GM23338 (cell line): ENCODE data around the gene POLE. TPM values are rescaled to one million over a fixed set of nuclear protein-coding genes. Genes with fewer than 3 reads are reported as not detected.

Experiments
- ATAC-seq: fragments of 200-7000 bp; cut with Tn5 transposase; 3 replicates; pipeline ENCODE4 v1.9.1; 2020
- DNase-seq: peaks from one replicate; pipeline ENCODE4 v3.0.0-alpha.2; 2015; ENCODE audit warnings: low spot score
- H2AFZ ChIP-seq: fragments of 200-600 bp; sonication (generic); 2 replicates; pipeline ENCODE4 v1.8.0; 2016; ENCODE audit warnings: antibody characterized with exemption, mild to moderate bottlenecking, moderate library complexity
- H3F3A ChIP-seq: fragments of 200-600 bp; sonication (generic); replicated peaks from 2 replicates; pipeline ENCODE4 v1.8.0; 2017; ENCODE audit warnings: antibody characterized with exemption, mixed run types, low read depth
- H3K27ac ChIP-seq: fragments of 200-600 bp; sonication (generic); 2 replicates; pipeline ENCODE4 v1.6.1; 2016; ENCODE audit warnings: low read depth
- H3K27me3 ChIP-seq: fragments of 200-600 bp; sonication (generic); 2 replicates; pipeline ENCODE4 v1.8.0; 2016; ENCODE audit warnings: mild to moderate bottlenecking, mixed run types, moderate library complexity; ENCODE audit not compliant: insufficient read depth
- H3K36me3 ChIP-seq: fragments of 200-600 bp; sonication (generic); 2 replicates; pipeline ENCODE4 v1.8.0; 2016; ENCODE audit warnings: mild to moderate bottlenecking; ENCODE audit not compliant: insufficient read depth
- H3K4me1 ChIP-seq: fragments of 200-600 bp; sonication (generic); 2 replicates; pipeline ENCODE4 v1.8.0; 2016; ENCODE audit warnings: mild to moderate bottlenecking, moderate library complexity; ENCODE audit not compliant: insufficient read depth
- H3K4me2 ChIP-seq: fragments of 200-600 bp; sonication (generic); 2 replicates; pipeline ENCODE4 v1.7.1; 2017; ENCODE audit warnings: mixed run types
- H3K4me3 ChIP-seq: fragments of 200-600 bp; sonication (generic); 2 replicates; pipeline ENCODE4 v1.6.1; 2016; ENCODE audit warnings: mixed run types
- H3K79me2 ChIP-seq: fragments of 200-600 bp; sonication (generic); replicated peaks from 2 replicates; pipeline ENCODE4 v1.8.0; 2017; ENCODE audit warnings: mild to moderate bottlenecking; ENCODE audit not compliant: insufficient read depth
- H3K9me2 ChIP-seq: fragments of 200-600 bp; sonication (generic); 2 replicates; pipeline ENCODE4 v1.8.0; 2017; ENCODE audit not compliant: insufficient read depth
- H4K20me1 ChIP-seq: fragments of 200-600 bp; sonication (generic); replicated peaks from 2 replicates; pipeline ENCODE4 v1.8.0; 2017; ENCODE audit warnings: mild to moderate bottlenecking; ENCODE audit not compliant: insufficient read depth
- H3K27ac Mint-ChIP-seq: 2 replicates; pipeline ENCODE4 v1.8.0; 2020; ENCODE audit warnings: inconsistent platforms, mild to moderate bottlenecking, moderate library complexity, mixed read lengths
- H3K27me3 Mint-ChIP-seq: 3 replicates; pipeline ENCODE4 v1.8.0; 2022; ENCODE audit warnings: low read depth, mild to moderate bottlenecking, moderate library complexity, mixed read lengths, inconsistent platforms; ENCODE audit not compliant: insufficient read depth, poor library complexity
- H3K36me3 Mint-ChIP-seq: 3 replicates; pipeline ENCODE4 v1.8.0; 2021; ENCODE audit warnings: low read depth, mild to moderate bottlenecking, inconsistent platforms, moderate library complexity, mixed read lengths
- H3K4me1 Mint-ChIP-seq: 3 replicates; pipeline ENCODE4 v1.8.0; 2020; ENCODE audit warnings: mild to moderate bottlenecking, inconsistent platforms, mixed read lengths
- H3K4me3 Mint-ChIP-seq: 3 replicates; pipeline ENCODE4 v1.8.0; 2021; ENCODE audit warnings: moderate library complexity, mild to moderate bottlenecking, inconsistent platforms, mixed read lengths
- H3K9me3 Mint-ChIP-seq: 3 replicates; pipeline ENCODE4 v1.8.0; 2020; ENCODE audit warnings: moderate library complexity, mild to moderate bottlenecking, inconsistent platforms, mixed read lengths
- CREB1 ChIP-seq: fragments of 250-450 bp; sonication (Bioruptor Pico); IDR thresholded peaks from 2 replicates; pipeline ENCODE4 v1.5.0; 2020; ENCODE audit warnings: low read depth, mild to moderate bottlenecking, moderate library complexity
- CTCF ChIP-seq, 2 experiments: fragments of 200-600 bp in 1 of 2; sonication (generic) in 1 of 2; conservative IDR thresholded peaks; 2 replicates each; pipeline versions ENCODE4 v1.5.1 to v1.6.1; 2016 to 2017; ENCODE audit warnings: antibody characterized with exemption in 2 of 2, low read depth in 2 of 2, mild to moderate bottlenecking in 2 of 2, moderate library complexity in 1 of 2
- ETS1 ChIP-seq: IDR thresholded peaks from 2 replicates; pipeline ENCODE4 v1.6.1; 2016; ENCODE audit warnings: antibody characterized with exemption
- JUNB ChIP-seq: IDR thresholded peaks from one replicate; pipeline ENCODE4 v1.6.1; 2016; ENCODE audit warnings: antibody characterized with exemption; ENCODE audit not compliant: unreplicated experiment
- STAT1 ChIP-seq: IDR thresholded peaks from one replicate; pipeline ENCODE4 v1.6.1; 2016; ENCODE audit warnings: antibody characterized with exemption; ENCODE audit not compliant: unreplicated experiment
- polyA plus RNA-seq: library from polyadenylated mRNA; unstranded; fragments of >200 nt; fragmentation: Nextera tagmentation; extraction: Ambion mirVana; gene quantifications from 2 replicates; pipeline ENCODE4 v1.2.1, GENCODE V29; 2016
- total RNA-seq: library from RNA; depleted of rRNA; stranded (reverse); fragments of >200 nt; shearing (Covaris generic); gene quantifications from 2 replicates; pipeline ENCODE4 v1.2.3, GENCODE V29; 2014
- TF ChIP-seq, protein P1 (sequence below): fragments of 250-450 bp; sonication (Bioruptor Pico); IDR thresholded peaks from 2 replicates; pipeline ENCODE4 v1.5.0; 2020; ENCODE audit warnings: mild to moderate bottlenecking, moderate library complexity
- TF ChIP-seq, protein P2 (sequence below): IDR thresholded peaks from one replicate; pipeline ENCODE4 v1.6.1; 2018; ENCODE audit warnings: antibody characterized with exemption; ENCODE audit not compliant: unreplicated experiment

Gene POLE
- total and polyA plus RNA-seq, 2 experiments from 2014 or later = 33.6 to 125 TPM

- TF ChIP-seq, protein P1, sequence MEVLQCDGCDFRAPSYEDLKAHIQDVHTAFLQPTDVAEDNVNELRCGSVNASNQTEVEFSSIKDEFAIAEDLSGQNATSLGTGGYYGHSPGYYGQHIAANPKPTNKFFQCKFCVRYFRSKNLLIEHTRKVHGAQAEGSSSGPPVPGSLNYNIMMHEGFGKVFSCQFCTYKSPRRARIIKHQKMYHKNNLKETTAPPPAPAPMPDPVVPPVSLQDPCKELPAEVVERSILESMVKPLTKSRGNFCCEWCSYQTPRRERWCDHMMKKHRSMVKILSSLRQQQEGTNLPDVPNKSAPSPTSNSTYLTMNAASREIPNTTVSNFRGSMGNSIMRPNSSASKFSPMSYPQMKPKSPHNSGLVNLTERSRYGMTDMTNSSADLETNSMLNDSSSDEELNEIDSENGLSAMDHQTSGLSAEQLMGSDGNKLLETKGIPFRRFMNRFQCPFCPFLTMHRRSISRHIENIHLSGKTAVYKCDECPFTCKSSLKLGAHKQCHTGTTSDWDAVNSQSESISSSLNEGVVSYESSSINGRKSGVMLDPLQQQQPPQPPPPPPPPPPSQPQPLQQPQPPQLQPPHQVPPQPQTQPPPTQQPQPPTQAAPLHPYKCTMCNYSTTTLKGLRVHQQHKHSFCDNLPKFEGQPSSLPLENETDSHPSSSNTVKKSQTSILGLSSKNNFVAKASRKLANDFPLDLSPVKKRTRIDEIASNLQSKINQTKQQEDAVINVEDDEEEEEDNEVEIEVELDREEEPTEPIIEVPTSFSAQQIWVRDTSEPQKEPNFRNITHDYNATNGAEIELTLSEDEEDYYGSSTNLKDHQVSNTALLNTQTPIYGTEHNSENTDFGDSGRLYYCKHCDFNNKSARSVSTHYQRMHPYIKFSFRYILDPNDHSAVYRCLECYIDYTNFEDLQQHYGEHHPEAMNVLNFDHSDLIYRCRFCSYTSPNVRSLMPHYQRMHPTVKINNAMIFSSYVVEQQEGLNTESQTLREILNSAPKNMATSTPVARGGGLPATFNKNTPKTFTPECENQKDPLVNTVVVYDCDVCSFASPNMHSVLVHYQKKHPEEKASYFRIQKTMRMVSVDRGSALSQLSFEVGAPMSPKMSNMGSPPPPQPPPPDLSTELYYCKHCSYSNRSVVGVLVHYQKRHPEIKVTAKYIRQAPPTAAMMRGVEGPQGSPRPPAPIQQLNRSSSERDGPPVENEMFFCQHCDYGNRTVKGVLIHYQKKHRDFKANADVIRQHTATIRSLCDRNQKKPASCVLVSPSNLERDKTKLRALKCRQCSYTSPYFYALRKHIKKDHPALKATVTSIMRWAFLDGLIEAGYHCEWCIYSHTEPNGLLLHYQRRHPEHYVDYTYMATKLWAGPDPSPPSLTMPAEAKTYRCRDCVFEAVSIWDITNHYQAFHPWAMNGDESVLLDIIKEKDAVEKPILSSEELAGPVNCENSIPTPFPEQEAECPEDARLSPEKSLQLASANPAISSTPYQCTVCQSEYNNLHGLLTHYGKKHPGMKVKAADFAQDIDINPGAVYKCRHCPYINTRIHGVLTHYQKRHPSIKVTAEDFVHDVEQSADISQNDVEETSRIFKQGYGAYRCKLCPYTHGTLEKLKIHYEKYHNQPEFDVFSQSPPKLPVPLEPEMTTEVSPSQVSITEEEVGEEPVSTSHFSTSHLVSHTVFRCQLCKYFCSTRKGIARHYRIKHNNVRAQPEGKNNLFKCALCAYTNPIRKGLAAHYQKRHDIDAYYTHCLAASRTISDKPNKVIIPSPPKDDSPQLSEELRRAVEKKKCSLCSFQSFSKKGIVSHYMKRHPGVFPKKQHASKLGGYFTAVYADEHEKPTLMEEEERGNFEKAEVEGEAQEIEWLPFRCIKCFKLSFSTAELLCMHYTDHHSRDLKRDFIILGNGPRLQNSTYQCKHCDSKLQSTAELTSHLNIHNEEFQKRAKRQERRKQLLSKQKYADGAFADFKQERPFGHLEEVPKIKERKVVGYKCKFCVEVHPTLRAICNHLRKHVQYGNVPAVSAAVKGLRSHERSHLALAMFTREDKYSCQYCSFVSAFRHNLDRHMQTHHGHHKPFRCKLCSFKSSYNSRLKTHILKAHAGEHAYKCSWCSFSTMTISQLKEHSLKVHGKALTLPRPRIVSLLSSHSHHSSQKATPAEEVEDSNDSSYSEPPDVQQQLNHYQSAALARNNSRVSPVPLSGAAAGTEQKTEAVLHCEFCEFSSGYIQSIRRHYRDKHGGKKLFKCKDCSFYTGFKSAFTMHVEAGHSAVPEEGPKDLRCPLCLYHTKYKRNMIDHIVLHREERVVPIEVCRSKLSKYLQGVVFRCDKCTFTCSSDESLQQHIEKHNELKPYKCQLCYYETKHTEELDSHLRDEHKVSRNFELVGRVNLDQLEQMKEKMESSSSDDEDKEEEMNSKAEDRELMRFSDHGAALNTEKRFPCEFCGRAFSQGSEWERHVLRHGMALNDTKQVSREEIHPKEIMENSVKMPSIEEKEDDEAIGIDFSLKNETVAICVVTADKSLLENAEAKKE (CRISPR knock-in tag) = no peak
- TF ChIP-seq JUNB (no peak), ETS1 (no peak), CREB1 (CRISPR knock-in tag) (no peak)
Observed at GRCh38 chr12:132620899-132621656, 66.1 kb downstream of the POLE start (continued).

DNA sequence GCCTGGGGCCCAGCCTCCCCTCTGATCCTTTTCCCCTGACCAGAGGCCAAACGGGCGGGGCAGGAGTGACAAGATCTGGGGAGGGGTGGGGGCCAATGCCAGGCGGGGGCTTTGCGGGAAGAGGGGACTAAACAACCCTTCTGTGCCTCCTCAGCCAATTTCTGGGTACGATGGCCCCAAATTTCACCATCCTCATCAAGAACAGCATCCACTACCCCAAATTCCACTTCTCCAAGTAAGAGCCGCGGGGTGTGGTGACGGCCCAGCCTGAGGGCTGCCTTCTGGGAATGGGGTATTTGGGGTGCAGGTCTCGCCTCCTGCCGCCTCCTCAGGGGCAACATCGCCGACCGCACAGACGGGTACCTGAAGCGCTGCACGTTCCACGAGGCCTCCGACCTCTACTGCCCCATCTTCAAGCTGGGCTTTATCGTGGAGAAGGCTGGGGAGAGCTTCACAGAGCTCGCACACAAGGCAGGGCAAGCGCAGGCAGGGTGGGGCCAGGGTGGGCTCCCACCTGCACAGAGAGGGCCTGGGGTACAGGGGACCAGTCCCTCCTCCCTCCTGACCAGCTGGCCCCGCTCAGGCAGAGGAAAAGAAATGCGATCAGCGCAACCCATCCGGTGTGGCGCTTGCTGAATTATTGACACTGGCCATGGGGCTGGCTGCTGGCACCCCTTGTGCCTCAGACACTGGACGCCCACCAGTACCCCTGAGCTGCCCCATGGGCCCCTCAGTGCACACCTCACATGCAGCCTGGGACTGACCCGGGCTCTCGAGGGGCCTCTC lies 66.8 kb downstream of the POLE start:
- Mint-ChIP-seq H3K27ac (no peak overlapping the region), H3K9me3 (peaks cover 26% of the 10 kb centered on the region), H3K27me3 (peaks cover 48% of the 10 kb centered on the region), H3K4me1 (peaks cover 14% of the 10 kb centered on the region), H3K4me3 (no peak overlapping the region), H3K36me3 (peaks cover 21% of the 10 kb centered on the region)
- H3K4me3 ChIP-seq = no peak overlapping the region
- no peaks in the 10 kb centered on the region for H3K9me2 ChIP-seq
- H3K36me3 ChIP-seq = no peaks in the 10 kb centered on the region
- H4K20me1 ChIP-seq = 0 out of 2 replicates have a peak, but pooled peaks cover 6% of the 10 kb centered on the region
- DNase-seq (no peak), ATAC-seq (no peak; the same call in 2 of the 3 replicates)
- H3K79me2 ChIP-seq = no peaks in the 10 kb centered on the region
- H3K27ac ChIP-seq = no peak overlapping the region
- H3K4me2 ChIP-seq = no peak overlapping the region
- H3F3A ChIP-seq = 0 out of 2 replicates have a peak, but pooled peaks cover 3% of the 10 kb centered on the region
- no peak overlapping the region for H2AFZ ChIP-seq
- H3K4me1 ChIP-seq = peaks cover 6% of the 10 kb centered on the region; the same call in 1 of the 2 replicates
- peaks cover 47% of the 10 kb centered on the region for H3K27me3 ChIP-seq
- TF ChIP-seq, protein P2, sequence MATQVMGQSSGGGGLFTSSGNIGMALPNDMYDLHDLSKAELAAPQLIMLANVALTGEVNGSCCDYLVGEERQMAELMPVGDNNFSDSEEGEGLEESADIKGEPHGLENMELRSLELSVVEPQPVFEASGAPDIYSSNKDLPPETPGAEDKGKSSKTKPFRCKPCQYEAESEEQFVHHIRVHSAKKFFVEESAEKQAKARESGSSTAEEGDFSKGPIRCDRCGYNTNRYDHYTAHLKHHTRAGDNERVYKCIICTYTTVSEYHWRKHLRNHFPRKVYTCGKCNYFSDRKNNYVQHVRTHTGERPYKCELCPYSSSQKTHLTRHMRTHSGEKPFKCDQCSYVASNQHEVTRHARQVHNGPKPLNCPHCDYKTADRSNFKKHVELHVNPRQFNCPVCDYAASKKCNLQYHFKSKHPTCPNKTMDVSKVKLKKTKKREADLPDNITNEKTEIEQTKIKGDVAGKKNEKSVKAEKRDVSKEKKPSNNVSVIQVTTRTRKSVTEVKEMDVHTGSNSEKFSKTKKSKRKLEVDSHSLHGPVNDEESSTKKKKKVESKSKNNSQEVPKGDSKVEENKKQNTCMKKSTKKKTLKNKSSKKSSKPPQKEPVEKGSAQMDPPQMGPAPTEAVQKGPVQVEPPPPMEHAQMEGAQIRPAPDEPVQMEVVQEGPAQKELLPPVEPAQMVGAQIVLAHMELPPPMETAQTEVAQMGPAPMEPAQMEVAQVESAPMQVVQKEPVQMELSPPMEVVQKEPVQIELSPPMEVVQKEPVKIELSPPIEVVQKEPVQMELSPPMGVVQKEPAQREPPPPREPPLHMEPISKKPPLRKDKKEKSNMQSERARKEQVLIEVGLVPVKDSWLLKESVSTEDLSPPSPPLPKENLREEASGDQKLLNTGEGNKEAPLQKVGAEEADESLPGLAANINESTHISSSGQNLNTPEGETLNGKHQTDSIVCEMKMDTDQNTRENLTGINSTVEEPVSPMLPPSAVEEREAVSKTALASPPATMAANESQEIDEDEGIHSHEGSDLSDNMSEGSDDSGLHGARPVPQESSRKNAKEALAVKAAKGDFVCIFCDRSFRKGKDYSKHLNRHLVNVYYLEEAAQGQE = no peak
- no peak for TF ChIP-seq JUNB
- no peak for TF ChIP-seq CREB1 (CRISPR knock-in tag)
- no peak for TF ChIP-seq CTCF (conservative IDR thresholded peaks at IDR 0.05; ENCODE audit: low read depth in 2 of 2)
- no peak for TF ChIP-seq STAT1
- no peak for TF ChIP-seq ETS1
